MM.1S (cell line): Measurements from ENCODE around the gene SPRING1.

ENCODE experiments used
- DNase-seq: peaks from one replicate; pipeline ENCODE4 v3.0.0-alpha.2; 2015
- H2AFZ ChIP-seq: fragments of 300-600 bp; sonication (generic); 2 replicates; pipeline ENCODE4 v1.6.0; 2016; ENCODE audit warnings: antibody characterized with exemption, low read length
- H3F3A ChIP-seq: fragments of 300-600 bp; sonication (generic); 2 replicates; pipeline ENCODE4 v1.6.1; 2016; ENCODE audit warnings: mild to moderate bottlenecking, antibody characterized with exemption, low read length, moderate library complexity, mixed read lengths; ENCODE audit not compliant: insufficient read depth
- H3K27ac ChIP-seq: fragments of 300-600 bp; sonication (generic); 2 replicates; pipeline ENCODE4 v1.5.1; 2016; ENCODE audit warnings: mild to moderate bottlenecking, low read length
- H3K27me3 ChIP-seq: fragments of 300-600 bp; sonication (generic); replicated peaks from 2 replicates; pipeline ENCODE4 v1.6.0; 2016; ENCODE audit warnings: low read length; ENCODE audit not compliant: insufficient read depth
- H3K36me3 ChIP-seq: fragments of 300-600 bp; sonication (generic); replicated peaks from 2 replicates; pipeline ENCODE4 v1.6.1; 2016; ENCODE audit warnings: mild to moderate bottlenecking, low read length, mixed read lengths; ENCODE audit not compliant: insufficient read depth
- H3K4me1 ChIP-seq: fragments of 300-600 bp; sonication (generic); 2 replicates; pipeline ENCODE4 v1.6.1; 2016; ENCODE audit warnings: low read length, mixed read lengths
- H3K4me2 ChIP-seq: fragments of 300-600 bp; sonication (generic); 2 replicates; pipeline ENCODE4 v1.6.0; 2016; ENCODE audit warnings: low read depth, low read length
- H3K4me3 ChIP-seq: fragments of 300-600 bp; sonication (generic); 2 replicates; pipeline ENCODE4 v1.5.1; 2016; ENCODE audit warnings: low read length, mixed read lengths
- H3K79me2 ChIP-seq: fragments of 300-600 bp; sonication (generic); 2 replicates; pipeline ENCODE4 v1.6.1; 2016; ENCODE audit warnings: mixed run types, low read length, mixed read lengths
- H3K9ac ChIP-seq: fragments of 300-600 bp; sonication (generic); 2 replicates; pipeline ENCODE4 v1.6.1; 2016; ENCODE audit warnings: low read length, mixed read lengths
- H3K9me2 ChIP-seq: fragments of 300-600 bp; sonication (generic); replicated peaks from 2 replicates; pipeline ENCODE4 v1.6.1; 2016; ENCODE audit warnings: mild to moderate bottlenecking, low read length, mixed read lengths; ENCODE audit not compliant: insufficient read depth
- H3K9me3 ChIP-seq: fragments of 300-600 bp; sonication (generic); replicated peaks from 2 replicates; pipeline ENCODE4 v1.6.1; 2016; ENCODE audit warnings: mild to moderate bottlenecking, low read length, mixed read lengths; ENCODE audit not compliant: insufficient read depth
- H4K20me1 ChIP-seq: fragments of 300-600 bp; sonication (generic); 2 replicates; pipeline ENCODE4 v1.6.1; 2016; ENCODE audit warnings: mild to moderate bottlenecking, low read length, moderate library complexity, mixed read lengths; ENCODE audit not compliant: insufficient read depth
- EZH2 ChIP-seq: fragments of 300-600 bp; sonication (generic); optimal IDR thresholded peaks from 2 replicates; pipeline ENCODE3; 2017; ENCODE audit warnings: low read depth, mild to moderate bottlenecking, antibody characterized with exemption, low read length, mixed read lengths
- EZH2phosphoT487 ChIP-seq: fragments of 300-600 bp; sonication (generic); IDR thresholded peaks from 2 replicates; pipeline ENCODE4 v1.6.1; 2018; ENCODE audit warnings: antibody characterized with exemption, low read length
- TF ChIP-seq, protein P1 (sequence below): fragments of 300-600 bp; sonication (generic); IDR thresholded peaks from 2 replicates; pipeline ENCODE4 v1.5.1; 2016; ENCODE audit warnings: antibody characterized with exemption, low read length, mixed read lengths

SPRING1 gene

DNA sequence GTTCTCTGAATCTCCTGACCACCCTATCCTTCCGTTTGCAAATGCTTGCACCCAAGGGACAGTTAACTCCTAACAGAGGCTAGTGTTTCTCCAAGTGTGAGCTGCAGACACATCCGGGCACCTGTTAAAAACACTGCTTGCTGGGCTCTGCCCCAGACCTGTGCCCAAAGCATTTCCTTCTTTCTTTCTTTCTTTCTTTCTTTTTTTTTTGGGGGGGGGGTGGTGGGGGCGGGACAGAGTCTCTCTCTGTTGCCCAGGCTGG lies 42.5 kb downstream of the SPRING1 start:
- no peak for DNase-seq
- Histone ChIP-seq H3K36me3 (no peaks in the 10 kb centered on the region), H4K20me1 (no peaks in the 10 kb centered on the region), H2AFZ (no peak overlapping the region), H3F3A (no peaks in the 10 kb centered on the region), H3K27me3 (no peaks in the 10 kb centered on the region), H3K9ac (no peak overlapping the region), H3K4me2 (no peak overlapping the region), H3K79me2 (no peaks in the 10 kb centered on the region), H3K4me1 (no peaks in the 10 kb centered on the region), H3K9me2 (no peaks in the 10 kb centered on the region), H3K4me3 (no peak overlapping the region), H3K27ac (no peak overlapping the region), H3K9me3 (no peaks in the 10 kb centered on the region)
- TF ChIP-seq EZH2 (no peak), EZH2phosphoT487 (no peak)
- TF ChIP-seq, protein P1, sequence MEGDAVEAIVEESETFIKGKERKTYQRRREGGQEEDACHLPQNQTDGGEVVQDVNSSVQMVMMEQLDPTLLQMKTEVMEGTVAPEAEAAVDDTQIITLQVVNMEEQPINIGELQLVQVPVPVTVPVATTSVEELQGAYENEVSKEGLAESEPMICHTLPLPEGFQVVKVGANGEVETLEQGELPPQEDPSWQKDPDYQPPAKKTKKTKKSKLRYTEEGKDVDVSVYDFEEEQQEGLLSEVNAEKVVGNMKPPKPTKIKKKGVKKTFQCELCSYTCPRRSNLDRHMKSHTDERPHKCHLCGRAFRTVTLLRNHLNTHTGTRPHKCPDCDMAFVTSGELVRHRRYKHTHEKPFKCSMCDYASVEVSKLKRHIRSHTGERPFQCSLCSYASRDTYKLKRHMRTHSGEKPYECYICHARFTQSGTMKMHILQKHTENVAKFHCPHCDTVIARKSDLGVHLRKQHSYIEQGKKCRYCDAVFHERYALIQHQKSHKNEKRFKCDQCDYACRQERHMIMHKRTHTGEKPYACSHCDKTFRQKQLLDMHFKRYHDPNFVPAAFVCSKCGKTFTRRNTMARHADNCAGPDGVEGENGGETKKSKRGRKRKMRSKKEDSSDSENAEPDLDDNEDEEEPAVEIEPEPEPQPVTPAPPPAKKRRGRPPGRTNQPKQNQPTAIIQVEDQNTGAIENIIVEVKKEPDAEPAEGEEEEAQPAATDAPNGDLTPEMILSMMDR = no peak

DNA sequence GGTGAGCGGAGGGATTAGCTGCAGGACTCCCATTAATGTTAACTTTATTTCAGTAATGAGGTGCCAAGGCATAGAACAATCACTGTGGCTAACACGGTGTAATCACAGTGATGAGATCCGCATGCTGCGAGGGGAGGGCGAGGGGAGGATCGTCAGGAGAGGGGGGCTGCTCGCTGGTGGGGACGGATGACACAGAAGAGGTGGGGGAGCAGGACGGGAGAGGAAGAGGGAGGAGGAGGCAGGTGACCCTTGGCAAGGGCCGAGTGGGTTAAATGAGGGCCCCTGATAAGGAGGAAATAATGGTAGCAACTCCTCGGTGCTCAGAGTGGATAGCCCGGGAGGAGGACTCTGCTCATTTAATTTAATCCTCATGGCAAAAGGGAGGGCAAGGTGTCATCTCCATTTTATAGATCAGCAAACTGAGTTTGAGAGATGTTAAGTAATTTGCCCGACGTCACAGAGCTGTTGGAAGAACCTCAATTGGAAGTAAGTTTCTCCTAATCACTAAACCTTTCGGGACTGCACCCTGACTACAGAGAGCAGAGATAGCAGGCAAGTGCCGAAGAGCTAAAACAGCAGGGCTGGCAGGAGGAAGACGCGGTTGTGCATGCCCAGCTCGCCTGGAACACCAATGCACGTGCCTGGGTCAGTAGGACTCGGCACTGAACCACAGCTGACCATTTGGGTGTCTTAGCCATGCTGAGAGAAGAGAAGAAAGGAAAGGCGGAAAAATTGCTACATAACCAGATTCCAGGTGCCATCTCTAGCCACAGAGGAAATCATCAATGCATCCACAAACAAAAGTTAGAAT lies 43.0 kb downstream of the SPRING1 start:
- Histone ChIP-seq H3K9me3 (no peaks in the 10 kb centered on the region), H3F3A (no peaks in the 10 kb centered on the region), H3K4me3 (no peak overlapping the region), H3K9me2 (no peaks in the 10 kb centered on the region), H2AFZ (no peak overlapping the region), H3K27ac (no peak overlapping the region), H3K4me1 (no peaks in the 10 kb centered on the region), H3K79me2 (no peaks in the 10 kb centered on the region), H3K9ac (no peak overlapping the region), H3K27me3 (no peaks in the 10 kb centered on the region), H4K20me1 (no peaks in the 10 kb centered on the region), H3K36me3 (no peaks in the 10 kb centered on the region), H3K4me2 (no peak overlapping the region)
- DNase-seq = no peak
- TF ChIP-seq EZH2phosphoT487 = no peak
- no peak for TF ChIP-seq EZH2
- TF ChIP-seq, protein P1 = no peak

DNA sequence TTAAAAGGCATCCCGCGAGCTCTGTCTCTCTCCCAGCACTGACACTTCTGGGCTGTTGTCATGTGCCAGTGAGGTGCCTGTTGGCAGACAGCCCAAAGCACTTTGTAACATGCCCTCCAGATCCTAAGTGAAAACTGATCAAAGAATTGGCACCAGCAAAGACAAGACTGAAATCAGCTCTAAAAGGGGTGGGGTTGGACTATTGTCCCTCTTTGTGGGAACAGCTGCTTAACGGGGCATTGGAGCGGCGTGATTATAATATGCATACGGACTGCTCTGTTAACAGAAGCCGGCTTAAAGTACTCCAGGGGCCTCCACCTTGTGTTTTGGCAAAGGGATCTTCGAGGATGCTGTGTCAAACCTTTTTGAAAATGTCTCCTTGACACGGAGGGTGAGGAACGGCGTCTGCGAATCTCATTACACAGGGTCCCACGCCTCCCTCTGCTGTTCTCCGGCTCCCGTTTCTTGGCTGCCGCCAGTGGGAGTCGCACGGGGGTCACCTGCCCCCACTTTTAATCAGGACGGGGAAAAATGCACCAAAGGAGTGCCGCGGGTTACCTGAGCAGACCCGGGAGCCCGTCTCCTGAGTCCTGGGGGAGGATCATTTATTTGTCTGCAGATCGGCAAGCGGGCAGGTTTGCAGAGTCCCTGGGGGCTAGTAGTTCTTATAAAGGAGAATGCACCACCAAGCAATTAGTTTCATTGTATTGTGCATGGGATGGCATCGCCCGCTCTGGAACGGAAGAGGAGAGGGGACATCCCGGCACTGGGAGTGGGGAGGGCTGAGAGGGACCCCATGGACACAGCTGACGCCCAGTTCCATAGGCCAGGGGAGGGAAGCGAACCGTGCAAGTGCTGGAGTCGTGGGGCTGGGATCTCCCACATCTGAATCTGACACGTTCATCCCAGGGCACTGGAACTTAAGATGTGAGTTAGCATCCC lies 44.3 kb downstream of the SPRING1 start:
- no peak overlapping the region for H3K4me2 ChIP-seq
- TF ChIP-seq EZH2phosphoT487 = no peak
- TF ChIP-seq, protein P1 = no peak
- TF ChIP-seq EZH2 = no peak
- no peaks in the 10 kb centered on the region for H3K9me2 ChIP-seq
- H3K4me1 ChIP-seq = no peaks in the 10 kb centered on the region
- no peak overlapping the region for H3K9ac ChIP-seq
- no peak overlapping the region for H3K4me3 ChIP-seq
- H3K79me2 ChIP-seq = no peaks in the 10 kb centered on the region
- H3K9me3 ChIP-seq = no peaks in the 10 kb centered on the region
- H3K36me3 ChIP-seq = no peaks in the 10 kb centered on the region
- DNase-seq = no peak
- H3F3A ChIP-seq = no peaks in the 10 kb centered on the region
- no peak overlapping the region for H2AFZ ChIP-seq
- no peak overlapping the region for H3K27ac ChIP-seq
- no peaks in the 10 kb centered on the region for H3K27me3 ChIP-seq
- H4K20me1 ChIP-seq = no peaks in the 10 kb centered on the region
